T-cell (primary cell): Measurements from ENCODE around the gene ETS2. TPM values are rescaled to one million over a fixed set of nuclear protein-coding genes. Genes with fewer than 3 reads are reported as not detected.

Experiments used
- ATAC-seq, 4 experiments: fragments of 200-7000 bp in 3 of 4; fragments of 150-1000 bp in 1 of 4; cut with Tn5 transposase; replicated peaks in 1 of 4; 1 replicate in 3 of 4; 2 replicates in 1 of 4; pipeline ENCODE4 v1.10.0; 2021; ENCODE audit warnings: moderate library complexity in 3 of 4, mild to moderate bottlenecking in 2 of 4, moderate number of reproducible peaks in 1 of 4
- CTCF ChIA-PET, 2 donors: fragments of 300-600 bp; sonication (Branson Sonifier 250); formaldehyde crosslinking; loops; one replicate each; lab custom pipeline; 2022; ENCODE audit warnings: antibody characterized with exemption in 2 of 2; lab: Charles Lee
- POLR2A ChIA-PET, 2 donors: fragments of 300-600 bp; sonication (Branson Sonifier 250); formaldehyde crosslinking; loops; one replicate each; lab custom pipeline; 2022; ENCODE audit warnings: antibody characterized with exemption in 2 of 2; lab: Charles Lee
- DNase-seq, 35 experiments: peaks; one replicate each; pipeline versions ENCODE4 v3.0.0 to v3.0.0-alpha.2; 2013 to 2023
- H3K27ac ChIP-seq: one replicate; pipeline ENCODE4 v1.5.1; 2013; ENCODE audit warnings: low read length
- H3K27me3 ChIP-seq, 2 experiments: replicated peaks in 1 of 2; 1 replicate in 1 of 2; 2 replicates in 1 of 2; pipeline versions ENCODE4 v1.6.1 to v1.7.0; 2013; ENCODE audit warnings: low read length in 1 of 2, mixed read lengths in 1 of 2; ENCODE audit not compliant: control insufficient read depth in 2 of 2, insufficient read depth in 2 of 2; ENCODE audit errors: extremely low read depth in 1 of 2
- H3K36me3 ChIP-seq, 2 donors: 1 replicate in 1 of 2; 2 replicates in 1 of 2; pipeline versions ENCODE4 v1.6.1 to v1.7.0; 2013; ENCODE audit warnings: low read length in 1 of 2; ENCODE audit not compliant: control insufficient read depth in 2 of 2, insufficient read depth in 1 of 2; ENCODE audit errors: extremely low read depth in 1 of 2
- H3K4me1 ChIP-seq, 2 experiments: 1 replicate in 1 of 2; 2 replicates in 1 of 2; pipeline versions ENCODE4 v1.6.1 to v1.7.0; 2013; ENCODE audit warnings: low read length in 2 of 2, mixed read lengths in 1 of 2; ENCODE audit not compliant: insufficient read depth in 2 of 2, control insufficient read depth in 1 of 2; ENCODE audit errors: extremely low read depth in 1 of 2
- H3K4me3 ChIP-seq, 2 donors: 1 replicate in 1 of 2; 2 replicates in 1 of 2; pipeline versions ENCODE4 v1.5.1 to v1.7.0; 2013; ENCODE audit warnings: mild to moderate bottlenecking in 2 of 2, low read length in 1 of 2, moderate library complexity in 1 of 2; ENCODE audit not compliant: control insufficient read depth in 1 of 2; ENCODE audit errors: extremely low read depth in 1 of 2
- H3K9me3 ChIP-seq: 2 replicates; pipeline ENCODE4 v1.7.0; 2013
- H3K27ac Mint-ChIP-seq, 2 donors: one replicate each; pipeline ENCODE4 v1.8.0; 2020 to 2021; ENCODE audit warnings: mild to moderate bottlenecking in 2 of 2, mixed read lengths in 2 of 2
- H3K27me3 Mint-ChIP-seq, 2 donors: one replicate each; pipeline ENCODE4 v1.8.0; 2021 to 2022; ENCODE audit warnings: mixed read lengths in 2 of 2
- H3K36me3 Mint-ChIP-seq: one replicate; pipeline ENCODE4 v1.8.0; 2021; ENCODE audit warnings: mixed read lengths
- H3K4me1 Mint-ChIP-seq, 3 donors: one replicate each; pipeline ENCODE4 v1.8.0; 2020 to 2022; ENCODE audit warnings: mixed read lengths in 3 of 3, mild to moderate bottlenecking in 1 of 3
- H3K4me3 Mint-ChIP-seq, 3 donors: one replicate each; pipeline ENCODE4 v1.8.0; 2020 to 2022; ENCODE audit warnings: mild to moderate bottlenecking in 3 of 3, mixed read lengths in 3 of 3, moderate library complexity in 3 of 3
- H3K9me3 Mint-ChIP-seq, 3 donors: one replicate each; pipeline ENCODE4 v1.8.0; 2020 to 2022; ENCODE audit warnings: mixed read lengths in 3 of 3
- WGBS: methylation state at CpG from one replicate; pipeline ENCODE4 v1.1.5; 2013; ENCODE audit warnings: missing lambda C conversion rate; ENCODE audit not compliant: insufficient coverage; 5-methylcytosine and 5-hydroxymethylcytosine counted together
- total RNA-seq, 35 experiments: library from RNA in 6 of 35; stranded (reverse) in 6 of 35; fragments of 120-200 nt in 1 of 35; gene quantifications; one replicate each; pipeline versions ENCODE4 v1.2.1 to v1.2.4 and lab custom pipeline; 2013 to 2026

Gene ETS2
- total RNA-seq, 5 donors from 2014 or later (not counting 1 experiment from before 2014, with no cell fraction given), result 12.3 to 17.3 (median 16.5) TPM

DNA sequence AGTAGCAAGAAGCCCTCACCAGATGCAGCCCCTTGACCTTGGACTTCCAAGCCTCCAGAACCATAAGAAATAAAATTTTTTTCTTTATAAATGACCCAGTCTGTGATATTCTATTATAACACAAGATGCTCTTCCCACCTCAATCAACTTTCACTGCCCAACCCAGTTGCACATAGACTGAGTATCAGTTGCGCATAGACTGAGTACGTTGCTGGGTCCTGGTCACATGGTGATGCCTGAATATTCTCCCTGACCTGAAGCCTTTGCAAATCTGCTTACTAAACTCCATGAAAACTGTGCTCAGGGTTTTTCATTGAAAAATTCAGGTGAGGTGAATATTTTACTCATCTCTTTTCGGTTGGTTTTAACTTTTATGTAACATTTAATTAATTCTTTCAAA, 59.2 kb downstream of the ETS2 start:
- Mint-ChIP-seq H3K27ac (no peak overlapping the region), H3K4me1 (peaks cover 0 to 3% (median 2%) of the 10 kb centered on the region in 3 donors), H3K4me3 (no peak overlapping the region), H3K27me3 (peaks cover 9 to 31% of the 10 kb centered on the region in 2 donors), H3K9me3 (no peaks in the 10 kb centered on the region), H3K36me3 (no peaks in the 10 kb centered on the region)
- Histone ChIP-seq H3K27me3 (peaks cover 0 to 19% of the 10 kb centered on the region in 2 experiments), H3K4me1 (peaks cover 0 to 7% of the 10 kb centered on the region in 2 experiments), H3K4me3 (no peak overlapping the region), H3K9me3 (no peaks in the 10 kb centered on the region), H3K27ac (no peak overlapping the region), H3K36me3 (no peaks in the 10 kb centered on the region)
- DNase-seq (no peak), ATAC-seq (no peak)
- CTCF ChIA-PET, result no interaction called here
- POLR2A ChIA-PET, result no interaction called here
- WGBS, result no CpG with 5 or more reads among the region's 3 CpGs

DNA sequence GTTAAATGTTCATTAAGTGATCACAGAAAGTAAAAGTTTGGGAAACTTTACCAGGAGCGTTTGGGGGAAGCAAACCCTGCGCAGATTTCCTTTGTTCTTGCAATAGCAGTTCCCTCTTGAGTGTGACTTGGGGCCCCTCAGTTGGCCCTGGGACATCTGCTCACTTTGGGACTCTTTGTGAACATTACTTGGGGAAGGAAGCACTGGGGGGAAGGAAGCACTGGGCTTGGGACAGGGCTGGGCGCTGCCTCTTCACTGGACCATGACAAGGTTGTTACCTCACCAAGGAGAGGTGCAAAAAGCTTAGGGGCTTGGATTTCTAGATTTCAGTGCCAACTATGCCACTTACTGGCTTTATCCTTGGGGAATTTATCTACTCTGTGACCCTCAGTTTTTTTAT, 63.5 kb downstream of the ETS2 start:
- ChIA-PET CTCF (interaction anchor here in 1 of 2 donors (0.6 kb wide), 1 partner anchor 62 kb away, joined by 6 read pairs; no protein-coding TSS in a partner anchor), POLR2A (no interaction called here)
- H3K9me3 ChIP-seq, result no peaks in the 10 kb centered on the region
- no peak overlapping the region for H3K4me3 ChIP-seq
- H3K27me3 ChIP-seq, result peaks cover 0 to 6% of the 10 kb centered on the region in 2 experiments
- Mint-ChIP-seq H3K27ac (no peak overlapping the region), H3K36me3 (no peaks in the 10 kb centered on the region), H3K27me3 (peaks cover 4 to 31% of the 10 kb centered on the region in 2 donors), H3K4me3 (no peak overlapping the region), H3K4me1 (no peaks in the 10 kb centered on the region), H3K9me3 (no peaks in the 10 kb centered on the region)
- WGBS, result 79% methylated on average over 2 of the region's 3 CpGs
- DNase-seq, result no peak
- no peak for ATAC-seq
- no peaks in the 10 kb centered on the region for H3K4me1 ChIP-seq
- no peak overlapping the region for H3K27ac ChIP-seq
- H3K36me3 ChIP-seq, result no peaks in the 10 kb centered on the region

DNA sequence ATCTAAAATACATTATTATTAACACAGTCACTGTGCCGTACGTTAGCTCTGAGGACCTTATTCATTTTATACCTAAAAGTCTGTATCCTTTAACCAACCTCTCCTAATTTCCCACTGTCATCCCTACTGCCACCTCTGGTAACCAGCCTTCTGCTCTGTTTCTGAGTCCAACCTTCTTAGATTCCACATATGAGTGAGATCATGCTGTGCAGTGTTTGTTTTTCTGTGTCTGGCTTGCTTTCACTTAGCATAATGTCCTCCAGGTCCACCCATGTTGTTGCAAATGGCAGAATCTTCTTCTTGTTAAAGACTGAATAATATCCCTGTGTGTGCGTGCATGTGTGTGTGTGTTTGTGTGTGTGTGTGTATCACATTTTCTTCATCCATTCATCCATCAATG, 64.2 kb downstream of the ETS2 start:
- Histone ChIP-seq H3K27me3 (peaks cover 0 to 4% of the 10 kb centered on the region in 2 experiments), H3K27ac (no peak overlapping the region), H3K4me3 (no peak overlapping the region), H3K36me3 (no peaks in the 10 kb centered on the region), H3K4me1 (no peaks in the 10 kb centered on the region), H3K9me3 (no peaks in the 10 kb centered on the region)
- no peaks in the 10 kb centered on the region for H3K9me3 Mint-ChIP-seq
- ATAC-seq, result no peak
- H3K4me1 Mint-ChIP-seq, result no peaks in the 10 kb centered on the region
- POLR2A ChIA-PET, result no interaction called here
- WGBS, result no CpG with 5 or more reads among the region's 3 CpGs
- no peaks in the 10 kb centered on the region for H3K36me3 Mint-ChIP-seq
- peaks cover 0 to 25% of the 10 kb centered on the region in 2 donors for H3K27me3 Mint-ChIP-seq
- no peak overlapping the region for H3K4me3 Mint-ChIP-seq
- DNase-seq, result no peak
- CTCF ChIA-PET, result no interaction called here
- H3K27ac Mint-ChIP-seq, result no peak overlapping the region
